ENCODE results near the gene PLEKHD1. TPM values are rescaled to one million over a fixed set of nuclear protein-coding genes. Genes with fewer than 3 reads are reported as not detected.

PLEKHD1 gene
- total RNA-seq, 1 experiment from 2014 or later, result 0.37 TPM

DNA sequence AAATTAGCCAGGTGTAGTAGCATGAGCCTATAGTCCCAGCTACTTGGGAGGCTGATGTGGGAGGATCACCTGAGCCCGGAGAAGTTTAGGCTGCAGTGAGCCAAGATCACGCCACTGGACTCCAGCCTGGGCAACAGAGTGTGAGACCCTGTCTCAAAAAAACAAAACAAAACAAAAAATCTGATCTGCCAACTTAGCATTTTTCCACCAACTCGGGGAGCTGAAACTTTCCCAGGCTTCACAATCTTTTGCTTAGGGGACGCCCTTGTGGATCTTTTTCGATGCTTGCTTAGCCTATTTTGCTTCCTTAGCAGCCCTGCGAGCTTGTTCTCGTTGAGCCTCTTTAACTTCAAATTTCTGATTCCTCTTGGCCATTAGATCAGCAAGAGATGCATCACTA, 76.3 kb downstream of the PLEKHD1 start:
- intact Hi-C loops (cut with micrococcal nuclease; ENCODE audit: unreplicated experiment), result no loop called here
- H3K27ac ChIP-seq (ENCODE audit: low read depth, low read length, poor library complexity, severe bottlenecking), result no peak overlapping the region
- H3K4me3 ChIP-seq (ENCODE audit: low read depth, low read length, poor library complexity, severe bottlenecking), result no peak overlapping the region
- no peaks in the 10 kb centered on the region for H3K4me1 ChIP-seq (ENCODE audit: insufficient read depth, low read length, poor library complexity, severe bottlenecking)
- H3K27me3 ChIP-seq (replicated peaks; ENCODE audit: insufficient read depth, low read depth, low read length, poor library complexity), result peaks cover 64% of the 10 kb centered on the region
- H3K9me3 ChIP-seq (ENCODE audit: low read depth, low read length, poor library complexity, severe bottlenecking), result no peaks in the 10 kb centered on the region
- BruUV-seq (replicated peaks), result no TSS peak
- CTCF ChIA-PET, result no interaction called here
- no peaks in the 10 kb centered on the region for H3K36me3 ChIP-seq (ENCODE audit: insufficient read depth, low read length, poor library complexity, severe bottlenecking)
- no peak for DNase-seq (ENCODE audit: low spot score)
- POLR2A ChIA-PET (ENCODE audit: low non-redundant PET), result no interaction called here
- TF ChIP-seq EZH2 (IDR thresholded peaks at IDR 0.05; ENCODE audit: borderline replicate concordance, low read depth, low read length, poor library complexity, severe bottlenecking), result no peak

DNA sequence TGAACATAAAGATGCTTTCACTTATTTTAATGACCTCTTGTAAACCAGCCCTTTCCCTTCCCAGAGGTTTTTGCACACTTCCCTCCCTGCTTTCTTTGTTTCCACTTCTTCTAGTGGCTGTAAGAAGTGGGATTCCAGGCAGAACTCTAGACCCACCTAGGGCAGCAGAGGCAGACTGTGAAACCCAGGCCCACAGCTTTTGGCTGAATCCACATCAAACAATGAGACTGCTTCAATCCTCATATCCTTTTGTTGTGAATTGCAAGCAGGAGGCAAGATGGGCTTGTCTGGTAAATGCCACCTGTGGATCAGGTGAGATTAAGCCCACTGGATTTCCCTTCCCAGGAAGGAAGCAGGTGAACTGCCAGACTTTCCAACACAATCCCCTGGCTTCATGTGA, 77.4 kb downstream of the PLEKHD1 start:
- ChIA-PET CTCF (no interaction called here), POLR2A (ENCODE audit: low non-redundant PET) (no interaction called here)
- TF ChIP-seq EZH2 (IDR thresholded peaks at IDR 0.05; ENCODE audit: borderline replicate concordance, low read depth, low read length, poor library complexity, severe bottlenecking), result no peak
- TF ChIP-seq, protein P1, sequence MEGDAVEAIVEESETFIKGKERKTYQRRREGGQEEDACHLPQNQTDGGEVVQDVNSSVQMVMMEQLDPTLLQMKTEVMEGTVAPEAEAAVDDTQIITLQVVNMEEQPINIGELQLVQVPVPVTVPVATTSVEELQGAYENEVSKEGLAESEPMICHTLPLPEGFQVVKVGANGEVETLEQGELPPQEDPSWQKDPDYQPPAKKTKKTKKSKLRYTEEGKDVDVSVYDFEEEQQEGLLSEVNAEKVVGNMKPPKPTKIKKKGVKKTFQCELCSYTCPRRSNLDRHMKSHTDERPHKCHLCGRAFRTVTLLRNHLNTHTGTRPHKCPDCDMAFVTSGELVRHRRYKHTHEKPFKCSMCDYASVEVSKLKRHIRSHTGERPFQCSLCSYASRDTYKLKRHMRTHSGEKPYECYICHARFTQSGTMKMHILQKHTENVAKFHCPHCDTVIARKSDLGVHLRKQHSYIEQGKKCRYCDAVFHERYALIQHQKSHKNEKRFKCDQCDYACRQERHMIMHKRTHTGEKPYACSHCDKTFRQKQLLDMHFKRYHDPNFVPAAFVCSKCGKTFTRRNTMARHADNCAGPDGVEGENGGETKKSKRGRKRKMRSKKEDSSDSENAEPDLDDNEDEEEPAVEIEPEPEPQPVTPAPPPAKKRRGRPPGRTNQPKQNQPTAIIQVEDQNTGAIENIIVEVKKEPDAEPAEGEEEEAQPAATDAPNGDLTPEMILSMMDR (conservative IDR thresholded peaks at IDR 0.05; ENCODE audit: low read depth, low read length), result no peak
- no TSS peak for BruUV-seq (replicated peaks)
- no peak for DNase-seq (ENCODE audit: low spot score)
- Histone ChIP-seq H3K4me3 (ENCODE audit: low read depth, low read length, poor library complexity, severe bottlenecking) (no peak overlapping the region), H3K27me3 (replicated peaks; ENCODE audit: insufficient read depth, low read depth, low read length, poor library complexity) (peaks cover 75% of the 10 kb centered on the region), H3K4me1 (ENCODE audit: insufficient read depth, low read length, poor library complexity, severe bottlenecking) (no peaks in the 10 kb centered on the region), H3K9me3 (ENCODE audit: low read depth, low read length, poor library complexity, severe bottlenecking) (no peaks in the 10 kb centered on the region), H3K36me3 (ENCODE audit: insufficient read depth, low read length, poor library complexity, severe bottlenecking) (no peaks in the 10 kb centered on the region), H3K27ac (ENCODE audit: low read depth, low read length, poor library complexity, severe bottlenecking) (no peak overlapping the region)
- intact Hi-C loops (cut with micrococcal nuclease; ENCODE audit: unreplicated experiment), result no loop called here

DNA sequence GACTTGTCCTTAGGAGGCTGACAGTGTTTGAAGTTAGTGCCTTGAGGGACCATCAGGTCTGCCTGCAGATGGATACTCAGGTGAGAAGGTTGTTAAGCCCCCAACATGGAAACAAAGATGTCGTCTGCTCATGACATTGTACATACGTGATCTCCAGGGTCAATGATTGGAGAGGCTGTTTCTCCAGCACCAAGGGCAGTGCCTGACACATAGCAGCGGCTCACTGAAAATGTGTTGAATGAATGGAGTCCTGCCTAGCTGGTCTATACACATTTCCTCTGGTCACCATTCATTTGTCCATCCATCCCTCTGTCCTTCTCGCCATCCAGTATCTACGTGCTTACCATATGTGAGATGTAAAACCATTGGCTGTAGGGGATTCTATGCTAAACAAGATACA, 83.0 kb downstream of the PLEKHD1 start:
- POLR2A ChIA-PET (ENCODE audit: low non-redundant PET), result no interaction called here

DNA sequence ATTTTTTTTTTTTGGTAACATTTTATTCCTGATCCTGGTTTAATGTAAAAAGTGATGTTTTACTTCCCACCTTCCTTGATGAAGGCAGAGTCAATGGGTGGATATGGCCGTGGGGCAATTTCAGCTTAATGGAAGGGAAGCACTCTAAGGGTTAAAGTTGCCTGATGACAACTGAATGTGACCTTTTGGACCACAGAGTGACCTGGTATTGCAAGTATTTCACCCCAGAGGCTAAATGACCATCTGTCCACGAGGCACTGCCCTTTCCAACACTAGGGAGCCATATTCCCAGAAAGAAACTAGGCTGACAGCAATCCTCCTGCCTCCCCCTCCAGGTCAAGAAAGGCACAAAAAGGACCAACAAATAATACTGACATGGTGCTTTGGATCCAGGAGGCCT, 85.3 kb downstream of the PLEKHD1 start:
- peaks cover 97% of the 10 kb centered on the region for H3K27me3 ChIP-seq (replicated peaks; ENCODE audit: insufficient read depth, low read depth, low read length, poor library complexity)
- no peak overlapping the region for H3K27ac ChIP-seq (ENCODE audit: low read depth, low read length, poor library complexity, severe bottlenecking)
- no peak overlapping the region for H3K4me3 ChIP-seq (ENCODE audit: low read depth, low read length, poor library complexity, severe bottlenecking)
- POLR2A ChIA-PET (ENCODE audit: low non-redundant PET), result no interaction called here
- H3K4me1 ChIP-seq (ENCODE audit: insufficient read depth, low read length, poor library complexity, severe bottlenecking), result peaks cover 21% of the 10 kb centered on the region
- no peak for DNase-seq (ENCODE audit: low spot score)
- no peaks in the 10 kb centered on the region for H3K36me3 ChIP-seq (ENCODE audit: insufficient read depth, low read length, poor library complexity, severe bottlenecking)
- no peak for TF ChIP-seq EZH2 (IDR thresholded peaks at IDR 0.05; ENCODE audit: borderline replicate concordance, low read depth, low read length, poor library complexity, severe bottlenecking)
- TF ChIP-seq, protein P1 (conservative IDR thresholded peaks at IDR 0.05; ENCODE audit: low read depth, low read length), result no peak
- H3K9me3 ChIP-seq (ENCODE audit: low read depth, low read length, poor library complexity, severe bottlenecking), result no peaks in the 10 kb centered on the region
- CTCF ChIA-PET, result no interaction called here
- BruUV-seq (replicated peaks), result no TSS peak
- intact Hi-C loops (cut with micrococcal nuclease; ENCODE audit: unreplicated experiment), result no loop called here

More for the DNA sequence above, 83.0 kb downstream of the PLEKHD1 start:
- no peak for TF ChIP-seq EZH2 (IDR thresholded peaks at IDR 0.05; ENCODE audit: borderline replicate concordance, low read depth, low read length, poor library complexity, severe bottlenecking)
- TF ChIP-seq, protein P1 (conservative IDR thresholded peaks at IDR 0.05; ENCODE audit: low read depth, low read length), result no peak
- no TSS peak for BruUV-seq (replicated peaks)
- H3K27ac ChIP-seq (ENCODE audit: low read depth, low read length, poor library complexity, severe bottlenecking), result no peak overlapping the region
- CTCF ChIA-PET, result no interaction called here
- H3K4me3 ChIP-seq (ENCODE audit: low read depth, low read length, poor library complexity, severe bottlenecking), result no peak overlapping the region
- no peaks in the 10 kb centered on the region for H3K36me3 ChIP-seq (ENCODE audit: insufficient read depth, low read length, poor library complexity, severe bottlenecking)
- H3K9me3 ChIP-seq (ENCODE audit: low read depth, low read length, poor library complexity, severe bottlenecking), result no peaks in the 10 kb centered on the region
- no peak for DNase-seq (ENCODE audit: low spot score)
- intact Hi-C loops (cut with micrococcal nuclease; ENCODE audit: unreplicated experiment), result no loop called here
- peaks cover 4% of the 10 kb centered on the region for H3K4me1 ChIP-seq (ENCODE audit: insufficient read depth, low read length, poor library complexity, severe bottlenecking)
- peaks cover 100% of the 10 kb centered on the region for H3K27me3 ChIP-seq (replicated peaks; ENCODE audit: insufficient read depth, low read depth, low read length, poor library complexity)
